ENCODE results near the gene FAM118B. TPM values are rescaled to one million over a fixed set of nuclear protein-coding genes. Genes with fewer than 3 reads are reported as not detected.
A peak's percentile ranks its signal among the peaks of the same experiment; 100 is the strongest.

FAM118B gene
- total RNA-seq, 1 donor from 2014 or later, result 37.5 TPM

DNA sequence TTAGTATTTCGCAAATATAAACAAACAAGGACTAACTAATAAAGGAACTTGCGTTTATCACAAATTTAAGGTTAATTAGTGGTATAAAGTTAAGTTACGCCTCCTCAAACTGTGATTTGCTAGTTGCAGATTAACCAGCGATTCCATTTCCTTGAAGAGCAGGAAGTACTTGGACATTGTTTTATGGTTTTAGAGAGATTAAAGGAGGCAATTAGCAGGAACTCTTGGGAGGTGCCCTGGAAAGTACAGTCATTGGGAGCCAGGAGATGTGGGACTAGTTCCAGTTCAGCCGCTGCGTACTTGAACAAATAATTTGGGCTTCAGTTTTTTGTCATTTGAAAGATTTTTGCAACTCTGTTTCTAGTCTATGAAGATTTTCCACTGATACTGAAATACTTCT, 3.3 kb downstream of the FAM118B start:
- Histone ChIP-seq H3K27me3 (no peaks in the 10 kb centered on the region), H3K9me3 (no peaks in the 10 kb centered on the region), H3K4me1 (peaks cover 19% of the 10 kb centered on the region), H3K27ac (peak overlapping the region; percentile 12), H3K4me3 (peak overlapping the region; percentile 2), H3K36me3 (no peaks in the 10 kb centered on the region)
- intact Hi-C loops (cut with DNase I), result no loop called here
- DNase-seq, result no peak
- ATAC-seq, result no peak
- no peak for TF ChIP-seq CTCF (IDR thresholded peaks at IDR 0.05)

DNA sequence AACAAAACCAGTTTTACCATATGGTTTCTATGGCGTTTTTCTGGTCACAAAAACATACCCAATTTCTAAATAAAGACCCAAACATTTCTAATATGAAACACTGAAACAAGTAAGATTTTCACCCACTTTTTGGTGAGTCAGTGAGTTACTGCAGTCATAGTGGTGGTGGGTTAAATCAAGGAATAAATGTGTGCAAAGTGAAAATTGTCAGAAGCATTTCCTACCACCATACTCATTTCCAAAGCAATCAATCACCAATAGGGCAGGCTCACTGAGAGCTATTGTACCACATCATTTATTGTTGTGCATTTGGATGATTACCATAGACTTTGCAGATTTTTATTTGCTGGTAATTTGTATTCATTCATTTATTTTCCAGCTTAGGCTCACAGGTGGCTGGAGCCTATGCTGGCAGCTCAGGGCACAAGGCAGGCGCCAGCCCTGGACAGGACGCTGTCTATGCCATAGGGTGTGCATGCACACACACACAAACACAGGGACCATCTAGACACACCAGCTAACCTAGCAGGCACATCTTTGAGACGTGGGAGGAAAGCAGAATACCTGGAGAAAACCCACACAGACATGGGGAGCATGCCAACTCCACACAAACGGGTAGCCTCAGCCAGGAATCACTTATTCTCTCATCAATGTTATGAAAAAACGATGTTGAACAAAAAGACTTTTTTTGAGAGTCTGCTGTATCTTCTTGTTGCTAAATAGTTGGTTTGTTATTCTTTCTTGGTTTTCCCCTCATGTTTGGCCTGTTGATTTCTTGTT, 5.1 kb downstream of the FAM118B start:
- Histone ChIP-seq H3K27ac (no peak overlapping the region), H3K9me3 (no peaks in the 10 kb centered on the region), H3K4me3 (no peak overlapping the region), H3K4me1 (peaks cover 17% of the 10 kb centered on the region), H3K36me3 (no peaks in the 10 kb centered on the region), H3K27me3 (no peaks in the 10 kb centered on the region)
- no peak for ATAC-seq
- DNase-seq, result no peak
- intact Hi-C loops (cut with DNase I), result no loop called here
- TF ChIP-seq CTCF (IDR thresholded peaks at IDR 0.05), result no peak

GRCh38 chr11:126217491-126217890, 5.9 kb downstream of the FAM118B start:
- Histone ChIP-seq H3K4me3 (no peak overlapping the region), H3K4me1 (peaks cover 17% of the 10 kb centered on the region), H3K27ac (no peak overlapping the region), H3K9me3 (no peaks in the 10 kb centered on the region), H3K36me3 (no peaks in the 10 kb centered on the region), H3K27me3 (no peaks in the 10 kb centered on the region)
- DNase-seq (no peak), ATAC-seq (no peak)
- no peak for TF ChIP-seq CTCF (IDR thresholded peaks at IDR 0.05)
- intact Hi-C loops (cut with DNase I), result no loop called here

DNA sequence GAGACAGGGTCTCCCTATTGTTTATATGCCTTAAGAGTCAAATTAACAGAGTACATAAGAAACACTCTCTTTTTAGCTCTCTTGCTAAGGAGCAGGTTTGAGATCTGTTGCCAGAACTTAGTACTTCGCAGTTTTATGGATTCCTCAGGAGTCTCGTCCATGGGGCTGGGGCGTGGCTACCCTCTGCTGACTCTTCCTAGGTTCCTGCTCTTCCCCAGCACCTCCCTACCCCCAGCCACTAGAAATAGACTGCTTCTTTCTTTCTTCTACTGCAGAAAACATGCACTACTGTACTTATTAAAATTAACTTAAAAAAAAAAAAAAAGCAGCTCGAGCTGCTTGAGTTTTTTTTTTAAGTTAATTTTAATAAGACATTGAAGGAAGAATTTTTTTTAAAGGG, 8.0 kb downstream of the FAM118B start:
- peaks cover 17% of the 10 kb centered on the region for H3K4me1 ChIP-seq
- ATAC-seq, result peak; percentile 30
- H3K36me3 ChIP-seq, result no peaks in the 10 kb centered on the region

DNA sequence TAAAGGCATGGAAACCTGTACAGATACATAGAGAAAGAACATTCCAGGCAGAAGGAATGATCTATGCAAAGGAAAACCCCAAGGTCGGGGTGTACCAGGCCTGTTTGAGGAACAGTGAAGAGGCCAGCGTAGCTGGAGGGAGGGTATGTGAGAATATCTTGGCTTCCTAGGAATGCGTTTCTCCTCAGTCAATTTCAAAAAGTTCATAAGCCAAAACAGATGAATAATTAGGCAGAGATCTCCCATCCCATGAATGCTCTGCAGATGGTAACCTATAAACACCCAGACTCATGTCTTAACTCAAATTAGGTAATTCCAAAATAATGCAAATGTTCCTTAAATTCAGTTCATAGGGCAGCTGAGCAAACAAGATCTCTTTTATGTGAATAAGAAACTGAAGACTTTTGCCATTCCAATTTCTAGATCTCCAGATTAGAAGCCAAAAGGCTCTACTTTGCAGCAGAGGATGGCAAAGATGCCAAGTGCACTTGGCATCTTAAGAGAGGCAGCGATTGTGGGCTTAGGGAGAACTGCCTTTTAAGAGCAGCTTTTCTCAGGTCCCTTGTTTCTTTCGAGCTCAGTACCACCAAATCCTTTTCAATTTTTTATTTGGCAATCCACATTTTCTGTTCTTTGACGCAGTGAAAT, 13.2 kb downstream of the FAM118B start:
- DNase-seq (no peak), ATAC-seq (no peak)
- Histone ChIP-seq H3K27ac (no peak overlapping the region), H3K4me1 (peaks cover 3% of the 10 kb centered on the region), H3K36me3 (no peaks in the 10 kb centered on the region), H3K9me3 (no peaks in the 10 kb centered on the region), H3K4me3 (no peak overlapping the region), H3K27me3 (no peaks in the 10 kb centered on the region)
- intact Hi-C loops (cut with DNase I), result no loop called here
- no peak for TF ChIP-seq CTCF (IDR thresholded peaks at IDR 0.05)

More for the DNA sequence above, 8.0 kb downstream of the FAM118B start:
- Histone ChIP-seq H3K27me3 (no peaks in the 10 kb centered on the region), H3K4me3 (no peak overlapping the region), H3K9me3 (no peaks in the 10 kb centered on the region), H3K27ac (no peak overlapping the region)
- DNase-seq, result no peak
- intact Hi-C loops (cut with DNase I), result no loop called here
- no peak for TF ChIP-seq CTCF (IDR thresholded peaks at IDR 0.05)
